Stimulated activated CD4-positive, alpha-beta T cell treated with anti-CD3 and anti-CD28 coated beads, Interleukin-4, amount 100 ng/mL, for 1 hour (primary cell): ENCODE data around the gene PIEZO2.

Source experiments
- DNase-seq: peaks from one replicate; pipeline ENCODE4 v3.0.0-alpha.2; 2020

Gene PIEZO2

GRCh38 chr18:10718809-10719208 is 430.6 kb downstream of the PIEZO2 start:
- DNase-seq: no peak

- DNase-seq: no peak
These were observed 433.6 kb downstream of the PIEZO2 start for GRCh38 chr18:10715791-10716190.

- no peak for DNase-seq
These were observed 436.0 kb downstream of the PIEZO2 start for GRCh38 chr18:10713409-10713808.

GRCh38 chr18:10707294-10707693 is 442.1 kb downstream of the PIEZO2 start:
- no peak for DNase-seq

- no peak for DNase-seq
These were observed 443.6 kb downstream of the PIEZO2 start for GRCh38 chr18:10705786-10706185.

GRCh38 chr18:10705291-10705690 is 444.1 kb downstream of the PIEZO2 start:
- DNase-seq: no peak

GRCh38 chr18:10702206-10702605 is 447.2 kb downstream of the PIEZO2 start:
- no peak for DNase-seq

- no peak for DNase-seq
These were observed 459.0 kb downstream of the PIEZO2 start for GRCh38 chr18:10690366-10690765.

GRCh38 chr18:10690035-10690329 is 459.4 kb downstream of the PIEZO2 start:
- no peak for DNase-seq

GRCh38 chr18:10689236-10690034 is 459.9 kb downstream of the PIEZO2 start:
- no peak for DNase-seq

- DNase-seq: no peak
These were observed 460.6 kb downstream of the PIEZO2 start for GRCh38 chr18:10688766-10689165.

- DNase-seq: no peak
These were observed 462.0 kb downstream of the PIEZO2 start for GRCh38 chr18:10687161-10687925.

- DNase-seq: no peak
These were observed 463.1 kb downstream of the PIEZO2 start for GRCh38 chr18:10686308-10686707.

GRCh38 chr18:10685484-10685883 is 463.9 kb downstream of the PIEZO2 start:
- DNase-seq: no peak

GRCh38 chr18:10682368-10682714 is 467.0 kb downstream of the PIEZO2 start:
- DNase-seq: no peak

- DNase-seq: no peak
These were observed 467.6 kb downstream of the PIEZO2 start for GRCh38 chr18:10681581-10682367.

- no peak for DNase-seq
These were observed 469.1 kb downstream of the PIEZO2 start for GRCh38 chr18:10680271-10680596.

GRCh38 chr18:10679557-10680270 is 469.7 kb downstream of the PIEZO2 start:
- DNase-seq: no peak

GRCh38 chr18:10671441-10671840 is 477.9 kb downstream of the PIEZO2 start:
- no peak for DNase-seq

- no peak for DNase-seq
These were observed 478.5 kb downstream of the PIEZO2 start for GRCh38 chr18:10670856-10671255.

- no peak for DNase-seq
These were observed 479.8 kb downstream of the PIEZO2 start for GRCh38 chr18:10669441-10670100.

GRCh38 chr18:10663750-10664149 is 485.6 kb downstream of the PIEZO2 start:
- DNase-seq: no peak

- no peak for DNase-seq
These were observed 488.1 kb downstream of the PIEZO2 start for GRCh38 chr18:10661317-10661716.
